Thoracic aorta (tissue), 2 donors: ENCODE results near the gene ASIC3. TPM values are rescaled to one million over a fixed set of nuclear protein-coding genes. Genes with fewer than 3 reads are reported as not detected.
"Not testable (repeated sequence)": the region's sequence is repeated elsewhere in the genome, so short reads cannot be mapped to it uniquely, and the experiment has no call there.

Experiments used
- ATAC-seq: fragments of 150-250 bp; one replicate; pipeline ENCODE4 v1.8.0; 2017; ENCODE audit warnings: low read depth; ENCODE audit not compliant: insufficient number of reproducible peaks, low FRiP score
- DNase-seq: peaks from one replicate; pipeline ENCODE4 v3.0.0-alpha.2; 2020; ENCODE audit warnings: low spot score
- H3K27ac ChIP-seq, 2 donors: fragments of 200-600 bp; sonication (generic); 1 replicate in 1 of 2; 2 replicates in 1 of 2; pipeline ENCODE4 v1.5.1; 2016; ENCODE audit warnings: mild to moderate bottlenecking in 2 of 2, moderate library complexity in 2 of 2
- H3K27me3 ChIP-seq: fragments of 200-600 bp; sonication (generic); replicated peaks from 2 replicates; pipeline ENCODE4 v1.6.0; 2016; ENCODE audit warnings: mild to moderate bottlenecking; ENCODE audit not compliant: insufficient read depth
- H3K36me3 ChIP-seq: fragments of 200-600 bp; sonication (generic); one replicate; pipeline ENCODE4 v1.5.1; 2016
- H3K4me1 ChIP-seq, 2 donors: fragments of 200-600 bp; sonication (generic); 1 replicate in 1 of 2; 2 replicates in 1 of 2; pipeline versions ENCODE4 v1.5.1 to v1.6.0; 2016; ENCODE audit warnings: low read depth in 2 of 2, mild to moderate bottlenecking in 1 of 2; ENCODE audit not compliant: control insufficient read depth in 1 of 2
- H3K4me3 ChIP-seq: fragments of 200-600 bp; sonication (generic); 2 replicates; pipeline ENCODE4 v1.5.1; 2016; ENCODE audit warnings: mild to moderate bottlenecking
- H3K9me3 ChIP-seq: fragments of 200-600 bp; sonication (generic); 2 replicates; pipeline ENCODE4 v1.5.1; 2016
- total RNA-seq, 2 donors: library from RNA; depleted of rRNA; stranded (reverse); fragments of >200 nt; gene quantifications; one replicate each; pipeline versions ENCODE4 v1.1.0 to v1.2.3, GENCODE V29; 2016
- TF ChIP-seq, protein P1 (sequence below): fragments of 200-600 bp; sonication (generic); IDR thresholded peaks from one replicate; pipeline ENCODE4 v1.5.1; 2019; ENCODE audit warnings: antibody characterized with exemption

The ASIC3 gene
- total RNA-seq, 2 donors from 2014 or later, result 2.0 to 2.8 TPM

DNA sequence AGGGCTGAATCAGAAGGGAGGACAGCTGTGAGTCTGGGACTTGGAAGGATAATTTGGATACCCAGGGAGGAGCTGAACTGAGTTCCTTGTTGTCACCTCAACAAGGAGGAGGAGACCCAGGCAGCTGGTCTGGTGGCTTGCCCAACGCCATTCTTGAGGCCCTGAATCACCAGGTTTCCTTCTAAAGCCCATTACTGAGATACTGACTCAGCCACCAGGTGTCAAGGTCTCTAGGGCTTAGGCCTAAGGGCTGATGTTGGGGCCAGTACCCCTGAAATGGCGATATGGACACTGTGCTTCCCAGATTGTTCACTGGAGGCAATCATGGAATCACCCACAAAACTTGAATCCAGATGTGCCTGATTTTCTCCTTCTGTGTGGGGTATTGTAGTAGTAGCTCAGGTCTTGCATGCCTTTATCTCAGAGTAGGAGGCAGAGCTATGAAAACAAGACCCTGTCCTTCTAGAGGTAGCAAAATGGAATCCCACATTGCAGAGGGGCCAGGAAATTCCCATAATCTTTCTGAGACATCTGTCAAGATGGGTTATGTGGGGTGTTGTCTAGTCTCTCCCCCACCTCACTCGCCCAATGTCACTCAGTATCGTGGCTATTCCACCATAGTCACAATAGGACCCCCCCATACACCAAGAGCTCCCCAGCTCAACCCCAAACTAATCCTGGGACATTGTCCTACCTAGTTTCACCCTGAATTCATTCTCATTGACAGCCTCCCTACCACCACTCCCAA, 22.2 kb upstream of the ASIC3 start:
- TF ChIP-seq, protein P1, sequence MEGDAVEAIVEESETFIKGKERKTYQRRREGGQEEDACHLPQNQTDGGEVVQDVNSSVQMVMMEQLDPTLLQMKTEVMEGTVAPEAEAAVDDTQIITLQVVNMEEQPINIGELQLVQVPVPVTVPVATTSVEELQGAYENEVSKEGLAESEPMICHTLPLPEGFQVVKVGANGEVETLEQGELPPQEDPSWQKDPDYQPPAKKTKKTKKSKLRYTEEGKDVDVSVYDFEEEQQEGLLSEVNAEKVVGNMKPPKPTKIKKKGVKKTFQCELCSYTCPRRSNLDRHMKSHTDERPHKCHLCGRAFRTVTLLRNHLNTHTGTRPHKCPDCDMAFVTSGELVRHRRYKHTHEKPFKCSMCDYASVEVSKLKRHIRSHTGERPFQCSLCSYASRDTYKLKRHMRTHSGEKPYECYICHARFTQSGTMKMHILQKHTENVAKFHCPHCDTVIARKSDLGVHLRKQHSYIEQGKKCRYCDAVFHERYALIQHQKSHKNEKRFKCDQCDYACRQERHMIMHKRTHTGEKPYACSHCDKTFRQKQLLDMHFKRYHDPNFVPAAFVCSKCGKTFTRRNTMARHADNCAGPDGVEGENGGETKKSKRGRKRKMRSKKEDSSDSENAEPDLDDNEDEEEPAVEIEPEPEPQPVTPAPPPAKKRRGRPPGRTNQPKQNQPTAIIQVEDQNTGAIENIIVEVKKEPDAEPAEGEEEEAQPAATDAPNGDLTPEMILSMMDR, result no peak
- ATAC-seq, result no peak
- Histone ChIP-seq H3K4me1 (peaks cover 7 to 9% of the 10 kb centered on the region in 2 donors), H3K4me3 (no peak overlapping the region), H3K9me3 (no peaks in the 10 kb centered on the region), H3K36me3 (no peaks in the 10 kb centered on the region), H3K27me3 (no peaks in the 10 kb centered on the region), H3K27ac (no peak overlapping the region)
- DNase-seq, result no peak

DNA sequence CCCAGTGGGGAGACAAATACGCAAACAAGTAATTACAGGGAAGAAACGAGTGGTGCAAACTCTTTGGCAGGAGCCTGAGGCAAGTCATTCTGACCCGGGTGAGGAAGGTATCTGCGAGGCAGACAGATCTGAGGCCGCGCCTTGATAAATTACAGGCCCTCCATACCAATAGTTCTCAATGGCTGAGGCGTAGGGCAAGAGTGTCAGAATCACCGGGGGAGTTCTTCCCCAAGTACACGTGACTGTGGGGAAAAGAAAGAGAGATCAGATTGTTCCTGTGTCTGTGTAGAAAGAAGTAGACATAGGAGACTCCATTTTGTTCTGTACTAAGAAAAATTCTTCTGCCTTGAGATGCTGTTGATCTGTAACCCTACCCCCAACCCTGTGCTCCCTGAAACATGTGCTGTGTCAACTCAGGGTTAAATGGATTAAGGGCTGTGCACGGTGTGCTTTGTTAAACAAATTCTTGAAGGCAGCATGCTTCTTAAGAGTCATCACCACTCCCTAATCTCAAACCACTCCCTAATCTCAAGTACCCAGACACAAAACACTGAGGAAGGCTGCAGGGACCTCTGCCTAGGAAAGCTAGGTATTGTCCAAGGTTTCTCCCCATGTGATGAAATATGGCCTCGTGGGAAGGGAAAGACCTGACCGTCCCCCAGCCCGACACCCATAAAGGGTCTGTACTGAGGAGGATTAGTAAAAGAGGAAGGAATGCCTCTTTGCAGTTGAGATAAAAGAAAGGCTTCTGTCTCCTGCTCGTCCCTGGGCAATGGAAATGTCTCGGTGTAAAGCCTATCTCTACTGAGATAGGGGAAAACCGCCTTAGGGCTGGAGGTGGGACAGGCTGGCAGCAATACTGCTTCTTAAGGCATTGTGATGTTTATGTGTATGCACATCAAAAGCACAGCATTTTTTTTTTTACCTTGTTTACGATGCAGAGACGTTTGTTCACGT, 21.3 kb upstream of the ASIC3 start:
- H3K36me3 ChIP-seq, H3K27ac ChIP-seq, H3K4me1 ChIP-seq, ATAC-seq, DNase-seq, H3K9me3 ChIP-seq, H3K27me3 ChIP-seq: not testable (repeated sequence)
- H3K4me3 ChIP-seq, result peak overlapping the region; percentile 89

DNA sequence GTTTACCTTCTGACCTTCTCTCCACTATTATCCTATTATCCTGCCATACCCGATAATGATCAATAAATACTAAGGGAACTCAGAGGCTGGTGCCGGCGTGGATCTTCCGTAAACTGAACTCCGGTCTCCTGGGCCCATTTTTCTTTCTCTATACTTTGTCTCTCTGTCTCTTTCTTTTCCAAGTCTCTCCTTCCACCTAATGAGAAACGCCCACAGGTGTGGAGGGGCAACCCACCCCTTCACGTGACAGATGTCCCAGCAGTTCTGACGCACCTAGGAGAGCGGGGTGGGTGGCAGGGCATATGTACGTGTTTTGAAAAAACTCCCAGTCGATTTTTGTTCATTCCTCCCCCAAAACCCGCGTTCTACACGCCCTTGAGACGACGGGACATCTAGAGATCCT, 20.6 kb upstream of the ASIC3 start:
- not testable (repeated sequence) for DNase-seq, H3K4me1 ChIP-seq, H3K27me3 ChIP-seq, H3K36me3 ChIP-seq, H3K9me3 ChIP-seq
- Histone ChIP-seq H3K27ac (peak overlapping the region in 1 of 2 donors; percentile 20), H3K4me3 (peak overlapping the region; percentile 89)
- peak; percentile 7 for ATAC-seq

DNA sequence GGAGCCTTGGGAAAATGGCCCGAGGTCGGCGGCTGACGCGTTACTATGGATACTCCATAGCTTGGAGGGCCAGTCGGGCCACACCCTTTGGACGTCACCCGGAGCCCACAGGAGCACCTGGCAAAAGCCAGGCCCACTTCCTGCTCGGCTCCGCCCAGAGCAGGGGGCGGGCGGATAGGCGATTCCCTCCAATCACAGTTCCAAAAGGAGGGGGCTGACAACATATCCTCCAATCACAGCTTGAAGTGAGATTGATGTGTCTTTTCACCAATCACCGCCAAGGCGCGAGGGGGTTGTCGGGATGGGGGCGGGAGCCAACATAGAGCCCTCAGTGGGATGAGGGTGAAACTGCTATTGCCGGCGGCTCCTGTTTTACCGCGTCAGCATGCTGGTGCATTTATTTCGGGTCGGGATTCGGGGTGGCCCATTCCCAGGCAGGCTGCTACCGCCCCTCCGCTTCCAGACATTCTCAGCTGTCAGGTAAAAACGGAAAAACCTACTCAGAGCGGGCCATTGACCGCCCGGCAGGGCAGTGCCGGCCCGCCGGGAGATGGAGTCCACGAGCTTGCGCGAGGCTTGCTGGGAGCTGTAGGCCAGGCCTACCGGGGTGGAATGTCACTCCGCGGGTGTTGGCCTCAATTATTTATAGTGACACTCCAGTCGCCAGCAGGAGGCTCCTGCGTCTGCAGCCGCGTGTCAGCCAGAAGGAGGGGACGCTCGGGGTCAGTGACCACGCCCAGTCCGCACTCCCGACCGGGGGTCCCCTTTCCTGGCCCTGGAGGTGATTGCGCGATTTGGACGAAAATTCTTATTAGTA, 20.0 kb upstream of the ASIC3 start, which contains the start of gene ABCB8:
TSS of gene ABCB8 (plus strand) at position 320 of the 817 bp plus-strand sequence. CDS start at position 386, 66 bp downstream.
- TF ChIP-seq, protein P1, result peak; percentile 53
- Histone ChIP-seq H3K36me3 (no peaks in the 10 kb centered on the region), H3K4me1 (peaks cover 7 to 9% of the 10 kb centered on the region in 2 donors), H3K4me3 (peak within 1 kb of the TSS; percentile 89), H3K9me3 (no peaks in the 10 kb centered on the region), H3K27me3 (no peaks in the 10 kb centered on the region), H3K27ac (peak within 1 kb of the TSS; percentile 51 to 71)
- peak; percentile 98 for DNase-seq
- ATAC-seq, result peak; percentile 100

DNA sequence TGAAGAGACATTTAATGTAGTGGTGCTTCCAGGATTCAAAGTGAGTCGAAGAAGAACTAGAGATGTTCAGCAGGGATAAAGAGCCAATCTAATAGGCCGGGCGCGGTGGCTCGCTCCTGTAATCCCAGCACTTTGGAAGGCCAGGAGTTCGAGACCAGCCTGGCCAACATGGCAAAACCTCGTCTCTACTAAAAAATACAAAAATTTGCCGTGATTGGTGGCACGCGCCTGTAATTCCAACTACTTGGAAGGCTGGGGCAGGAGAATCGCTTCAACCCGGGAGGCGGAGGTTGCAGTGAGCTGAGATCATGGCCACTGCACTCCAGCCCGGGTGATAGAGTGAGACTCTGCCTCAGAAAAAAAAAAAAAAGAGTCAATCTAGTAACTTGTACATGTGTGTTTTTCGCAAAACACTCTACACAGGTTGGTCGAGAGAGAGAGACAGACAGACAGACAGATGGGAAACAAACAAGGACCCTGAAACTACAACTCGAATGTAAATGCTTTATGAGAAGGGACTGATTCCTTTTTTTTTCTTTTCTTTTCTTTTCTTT, 19.3 kb upstream of the ASIC3 start:
- H3K4me3 ChIP-seq, result peak overlapping the region; percentile 89
- H3K36me3 ChIP-seq, result no peaks in the 10 kb centered on the region
- H3K27me3 ChIP-seq, result no peaks in the 10 kb centered on the region
- DNase-seq, result no peak
- no peaks in the 10 kb centered on the region for H3K9me3 ChIP-seq
- ATAC-seq, result no peak
- H3K27ac ChIP-seq, result peak overlapping the region; percentile 51 to 71
- TF ChIP-seq, protein P1, result peak; percentile 4
- peaks cover 7 to 9% of the 10 kb centered on the region in 2 donors for H3K4me1 ChIP-seq
